ENCODE results near the gene PDCD2L.

DNA sequence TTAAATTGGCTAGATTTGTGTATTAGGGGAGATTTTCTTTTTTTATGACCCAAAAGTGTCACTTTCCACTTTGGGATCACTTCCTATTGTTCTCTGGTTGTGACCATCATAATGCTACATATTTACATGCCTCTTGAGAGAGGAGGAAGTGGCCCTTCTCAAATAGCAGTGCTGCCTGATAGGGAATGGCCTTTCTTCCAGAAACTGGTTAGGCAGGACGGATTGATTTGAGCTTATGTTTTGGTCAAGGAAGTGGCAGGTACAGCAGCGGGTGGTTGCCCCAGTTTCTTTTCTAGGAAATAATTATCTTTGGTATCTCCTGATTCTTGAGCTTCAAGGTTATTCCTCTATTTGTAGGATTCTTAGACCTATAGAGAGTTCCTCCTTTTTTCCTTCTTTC is 55.4 kb downstream of the PDCD2L start:
- TF ChIP-seq, protein P1, sequence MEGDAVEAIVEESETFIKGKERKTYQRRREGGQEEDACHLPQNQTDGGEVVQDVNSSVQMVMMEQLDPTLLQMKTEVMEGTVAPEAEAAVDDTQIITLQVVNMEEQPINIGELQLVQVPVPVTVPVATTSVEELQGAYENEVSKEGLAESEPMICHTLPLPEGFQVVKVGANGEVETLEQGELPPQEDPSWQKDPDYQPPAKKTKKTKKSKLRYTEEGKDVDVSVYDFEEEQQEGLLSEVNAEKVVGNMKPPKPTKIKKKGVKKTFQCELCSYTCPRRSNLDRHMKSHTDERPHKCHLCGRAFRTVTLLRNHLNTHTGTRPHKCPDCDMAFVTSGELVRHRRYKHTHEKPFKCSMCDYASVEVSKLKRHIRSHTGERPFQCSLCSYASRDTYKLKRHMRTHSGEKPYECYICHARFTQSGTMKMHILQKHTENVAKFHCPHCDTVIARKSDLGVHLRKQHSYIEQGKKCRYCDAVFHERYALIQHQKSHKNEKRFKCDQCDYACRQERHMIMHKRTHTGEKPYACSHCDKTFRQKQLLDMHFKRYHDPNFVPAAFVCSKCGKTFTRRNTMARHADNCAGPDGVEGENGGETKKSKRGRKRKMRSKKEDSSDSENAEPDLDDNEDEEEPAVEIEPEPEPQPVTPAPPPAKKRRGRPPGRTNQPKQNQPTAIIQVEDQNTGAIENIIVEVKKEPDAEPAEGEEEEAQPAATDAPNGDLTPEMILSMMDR (IDR thresholded peaks at IDR 0.05; ENCODE audit: poor library complexity), result no peak
- no peak for TF ChIP-seq EZH2phosphoT487 (IDR thresholded peaks at IDR 0.05; ENCODE audit: low read depth, severe bottlenecking, unreplicated experiment)

Data from hepatocyte (in vitro differentiated cells).